Non-pigmented ciliary epithelial cell (primary cell): Measurements from ENCODE around the gene AKR7A2.
"Not testable (repeated sequence)": the region's sequence is repeated elsewhere in the genome, so short reads cannot be mapped to it uniquely, and the experiment has no call there.

ENCODE experiments used
- DNase-seq: peaks from one replicate; pipeline ENCODE4 v3.0.0-alpha.2; 2010; ENCODE audit warnings: low read depth

Gene AKR7A2

GRCh38 chr1:19260211-19261138, 51.5 kb downstream of the AKR7A2 start:
- DNase-seq = peak; percentile 47

GRCh38 chr1:19258353-19258752, 53.6 kb downstream of the AKR7A2 start:
- no peak for DNase-seq

- DNase-seq = no peak
Observed at GRCh38 chr1:19257178-19257914, 54.6 kb downstream of the AKR7A2 start.

GRCh38 chr1:19256301-19256700, 55.6 kb downstream of the AKR7A2 start:
- DNase-seq = not testable (repeated sequence)

- no peak for DNase-seq
Observed at GRCh38 chr1:19255288-19255687, 56.7 kb downstream of the AKR7A2 start.

- DNase-seq = no peak
Observed at GRCh38 chr1:19254416-19254815, 57.5 kb downstream of the AKR7A2 start.
